IMR-90 (cell line): ENCODE data around the gene FBLN7. TPM values are rescaled to one million over a fixed set of nuclear protein-coding genes. Genes with fewer than 3 reads are reported as not detected.

Experiments
- ATAC-seq: fragments of 200-7000 bp; cut with Tn5 transposase; 2 replicates; pipeline ENCODE4 v1.9.1; 2020; ENCODE audit warnings: low read depth, mild to moderate bottlenecking, moderate library complexity
- BruUV-seq: library from RNA; stranded (reverse); fragments of 400-500 nt; replicated peaks from 2 replicates; lab custom pipeline; 2021; lab: Mats Ljungman, UMichigan
- CTCF ChIA-PET: fragments of 300-600 bp; formaldehyde crosslinking; extraction: SDS; loops from one replicate; lab custom pipeline; 2021; ENCODE audit warnings: antibody characterized with exemption; lab: Yijun Ruan, JAX
- POLR2A ChIA-PET: fragments of 300-600 bp; sonication (Branson Sonifier 250); formaldehyde crosslinking; loops from one replicate; lab custom pipeline; 2022; ENCODE audit warnings: antibody characterized with exemption; ENCODE audit not compliant: unreplicated experiment; lab: Charles Lee
- DNase-seq: peaks from one replicate; pipeline ENCODE4 v3.0.0; 2013
- H2AFZ ChIP-seq: replicated peaks from 2 replicates; pipeline ENCODE3; 2013; ENCODE audit warnings: low read length, mild to moderate bottlenecking; ENCODE audit not compliant: poor library complexity
- H2AK5ac ChIP-seq: 2 replicates; pipeline ENCODE4 v1.6.1; 2013; ENCODE audit warnings: low read depth, low read length, inconsistent platforms
- H2AK9ac ChIP-seq: replicated peaks from 2 replicates; pipeline ENCODE3; 2013; ENCODE audit warnings: mild to moderate bottlenecking, low read depth, low read length, moderate library complexity; ENCODE audit not compliant: poor library complexity
- H2BK120ac ChIP-seq: 2 replicates; pipeline ENCODE4 v1.6.1; 2013; ENCODE audit warnings: low read depth, low read length, inconsistent platforms
- H2BK15ac ChIP-seq: 3 replicates; pipeline ENCODE4 v1.6.1; 2013; ENCODE audit warnings: low read depth, low read length, inconsistent platforms
- H2BK20ac ChIP-seq: 2 replicates; pipeline ENCODE4 v1.6.1; 2013; ENCODE audit warnings: low read depth, mild to moderate bottlenecking, inconsistent platforms, low read length, moderate library complexity
- H2BK5ac ChIP-seq: 2 replicates; pipeline ENCODE4 v1.6.1; 2013; ENCODE audit warnings: mild to moderate bottlenecking, low read depth, low read length, inconsistent platforms; ENCODE audit not compliant: poor library complexity, severe bottlenecking
- H3K14ac ChIP-seq: replicated peaks from 2 replicates; pipeline ENCODE4 v1.6.1; 2013; ENCODE audit warnings: low read depth, low read length, inconsistent platforms
- H3K18ac ChIP-seq: 2 replicates; pipeline ENCODE4 v1.6.1; 2013; ENCODE audit warnings: low read depth, low read length, control low read depth
- H3K23ac ChIP-seq: 2 replicates; pipeline ENCODE4 v1.6.1; 2013; ENCODE audit warnings: low read depth, low read length, inconsistent platforms
- H3K27ac ChIP-seq: 2 replicates; pipeline ENCODE4 v1.5.1; 2013; ENCODE audit warnings: mild to moderate bottlenecking, control low read depth, low read length; ENCODE audit not compliant: insufficient read depth
- H3K27me3 ChIP-seq: 2 replicates; pipeline ENCODE4 v1.6.1; 2013; ENCODE audit warnings: low read length; ENCODE audit not compliant: control insufficient read depth, insufficient read depth
- H3K36me3 ChIP-seq: 2 replicates; pipeline ENCODE4 v1.6.1; 2013; ENCODE audit warnings: low read length, mixed read lengths; ENCODE audit not compliant: control insufficient read depth, insufficient read depth
- H3K4ac ChIP-seq: 2 replicates; pipeline ENCODE4 v1.6.1; 2013; ENCODE audit warnings: low read depth, low read length, inconsistent platforms
- H3K4me1 ChIP-seq: 2 replicates; pipeline ENCODE4 v1.6.1; 2013; ENCODE audit warnings: low read length, mixed read lengths; ENCODE audit not compliant: control insufficient read depth, insufficient read depth
- H3K4me2 ChIP-seq: 2 replicates; pipeline ENCODE4 v1.6.1; 2013; ENCODE audit warnings: low read depth, mild to moderate bottlenecking, control low read depth, low read length, moderate library complexity
- H3K4me3 ChIP-seq: 2 replicates; pipeline ENCODE4 v1.5.1; 2013; ENCODE audit warnings: low read depth, mild to moderate bottlenecking, control low read depth, low read length, moderate library complexity; ENCODE audit not compliant: insufficient read depth
- H3K56ac ChIP-seq: 2 replicates; pipeline ENCODE4 v1.6.1; 2013; ENCODE audit warnings: low read length, inconsistent platforms; ENCODE audit not compliant: insufficient read depth; ENCODE audit errors: extremely low read depth
- H3K79me1 ChIP-seq, 2 experiments: 2 replicates each; pipeline ENCODE4 v1.6.1; 2013; ENCODE audit warnings: low read length in 2 of 2, inconsistent platforms in 1 of 2, low read depth in 1 of 2
- H3K9ac ChIP-seq: 2 replicates; pipeline ENCODE4 v1.6.1; 2013; ENCODE audit warnings: low read depth, low read length, control low read depth
- H3K9me1 ChIP-seq: 2 replicates; pipeline ENCODE4 v1.6.1; 2013; ENCODE audit warnings: low read length, inconsistent platforms; ENCODE audit not compliant: insufficient read depth
- H3K9me3 ChIP-seq: 2 replicates; pipeline ENCODE4 v1.6.1; 2013; ENCODE audit warnings: low read length; ENCODE audit not compliant: control insufficient read depth, insufficient read depth
- H4K20me1 ChIP-seq: 2 replicates; pipeline ENCODE4 v1.6.1; 2013; ENCODE audit warnings: low read length, inconsistent platforms; ENCODE audit not compliant: insufficient read depth
- H4K5ac ChIP-seq: 2 replicates; pipeline ENCODE4 v1.6.1; 2013; ENCODE audit warnings: mild to moderate bottlenecking, low read depth, low read length, control low read depth
- H4K8ac ChIP-seq, 2 experiments: 2 replicates each; pipeline ENCODE4 v1.6.1; 2013; ENCODE audit warnings: low read depth in 2 of 2, low read length in 2 of 2, control low read depth in 1 of 2, inconsistent platforms in 1 of 2
- H4K91ac ChIP-seq: 2 replicates; pipeline ENCODE4 v1.6.1; 2013; ENCODE audit warnings: low read depth, low read length, inconsistent platforms; ENCODE audit not compliant: insufficient read depth
- BHLHE40 ChIP-seq: fragments of 150-350 bp; IDR thresholded peaks from 2 replicates; pipeline ENCODE4 v1.6.1; 2016; ENCODE audit warnings: mild to moderate bottlenecking, low read depth, low read length
- CEBPB ChIP-seq: IDR thresholded peaks from 2 replicates; pipeline ENCODE4 v1.6.1; 2012; ENCODE audit warnings: low read depth, low read length, improper control_type of control experiment
- CHD1 ChIP-seq: IDR thresholded peaks from 2 replicates; pipeline ENCODE4 v1.6.1; 2012; ENCODE audit warnings: low read depth, low read length, improper control_type of control experiment
- CTCF ChIP-seq: conservative IDR thresholded peaks from 2 replicates; pipeline ENCODE4 v1.5.1; 2012; ENCODE audit warnings: mild to moderate bottlenecking, low read depth, low read length, improper control_type of control experiment
- FOS ChIP-seq: fragments of 150-350 bp; IDR thresholded peaks from 2 replicates; pipeline ENCODE4 v1.6.1; 2016; ENCODE audit warnings: low read depth, low read length
- MAFK ChIP-seq: IDR thresholded peaks from 2 replicates; pipeline ENCODE4 v1.6.1; 2012; ENCODE audit warnings: low read depth, low read length, improper control_type of control experiment
- MAZ ChIP-seq: IDR thresholded peaks from 2 replicates; pipeline ENCODE4 v1.6.1; 2012; ENCODE audit warnings: low read depth, mild to moderate bottlenecking, low read length, improper control_type of control experiment, moderate library complexity, borderline replicate concordance
- MXI1 ChIP-seq: IDR thresholded peaks from 2 replicates; pipeline ENCODE4 v1.6.1; 2012; ENCODE audit warnings: low read depth, mild to moderate bottlenecking, low read length, moderate library complexity, borderline replicate concordance
- NFE2L2 ChIP-seq: fragments of 150-350 bp; IDR thresholded peaks from 2 replicates; pipeline ENCODE4 v1.6.1; 2016; ENCODE audit warnings: low read depth, mild to moderate bottlenecking, low read length
- POLR2A ChIP-seq: IDR thresholded peaks from 2 replicates; pipeline ENCODE4 v1.6.1; 2012; ENCODE audit warnings: mild to moderate bottlenecking, low read depth, low read length
- RAD21 ChIP-seq: IDR thresholded peaks from 2 replicates; pipeline ENCODE4 v1.6.1; 2012; ENCODE audit warnings: low read length, improper control_type of control experiment
- RCOR1 ChIP-seq: IDR thresholded peaks from 2 replicates; pipeline ENCODE4 v1.6.1; 2012; ENCODE audit warnings: mild to moderate bottlenecking, low read length, improper control_type of control experiment; ENCODE audit not compliant: insufficient replicate concordance
- RFX5 ChIP-seq: IDR thresholded peaks from 2 replicates; pipeline ENCODE4 v1.8.0; 2012; ENCODE audit warnings: low read depth, mild to moderate bottlenecking, low read length, moderate library complexity
- SMC3 ChIP-seq: fragments of 150-350 bp; IDR thresholded peaks from 2 replicates; pipeline ENCODE4 v1.6.1; 2016; ENCODE audit warnings: low read depth, mild to moderate bottlenecking, antibody characterized with exemption, low read length, moderate library complexity
- USF2 ChIP-seq: fragments of 150-350 bp; IDR thresholded peaks from 2 replicates; pipeline ENCODE4 v1.6.1; 2017; ENCODE audit warnings: mild to moderate bottlenecking, antibody characterized with exemption, low read length, low read depth
- WGBS, 2 experiments: methylation state at CpG; one replicate each; pipeline versions ENCODE4 v1.1.5 to v1.1.7; 2013; ENCODE audit warnings: missing lambda C conversion rate in 2 of 2; ENCODE audit not compliant: insufficient read length in 1 of 2; ENCODE audit errors: extremely low coverage in 2 of 2; 5-methylcytosine and 5-hydroxymethylcytosine counted together
- dilution Hi-C: fragments of 300-500 bp; cut with HindIII; formaldehyde crosslinking; loops from one replicate; pipeline ENCODE4 v1.14.3; 2018; ENCODE audit warnings: low sequenced_read_pairs; ENCODE audit not compliant: unreplicated experiment
- in situ Hi-C: fragments of 300-500 bp; cut with MboI; formaldehyde crosslinking; loops from 3 replicates; pipeline ENCODE4 v1.14.3; 2019; ENCODE audit warnings: low sequenced_read_pairs, inconsistent platforms, mixed read lengths
- intact Hi-C: fragments of 100-400 bp; cut with micrococcal nuclease; formaldehyde crosslinking; loops from 2 replicates; pipeline ENCODE4 v1.10.0; 2022
- polyA plus RNA-seq, 3 experiments: library from polyadenylated mRNA; depleted of rRNA; stranded (reverse); fragments of >200 nt; gene quantifications; 2 replicates each; pipeline ENCODE4 v1.2.3, GENCODE V29; 2012; ENCODE audit warnings: low replicate concordance in 1 of 3
- total RNA-seq: library from RNA; depleted of rRNA; stranded (reverse); fragments of >200 nt; gene quantifications from 2 replicates; pipeline ENCODE4 v1.2.3, GENCODE V29; 2012
- TF ChIP-seq, protein P1 (sequence below): fragments of 150-350 bp; IDR thresholded peaks from 2 replicates; pipeline ENCODE4 v1.6.1; 2016; ENCODE audit warnings: low read depth, mild to moderate bottlenecking, low read length, moderate library complexity, borderline replicate concordance

FBLN7 gene
- total and polyA plus RNA-seq, 2 of the 4 experiments (the other 2 are of a cell fraction) = 0.18 to 1.2 TPM

DNA sequence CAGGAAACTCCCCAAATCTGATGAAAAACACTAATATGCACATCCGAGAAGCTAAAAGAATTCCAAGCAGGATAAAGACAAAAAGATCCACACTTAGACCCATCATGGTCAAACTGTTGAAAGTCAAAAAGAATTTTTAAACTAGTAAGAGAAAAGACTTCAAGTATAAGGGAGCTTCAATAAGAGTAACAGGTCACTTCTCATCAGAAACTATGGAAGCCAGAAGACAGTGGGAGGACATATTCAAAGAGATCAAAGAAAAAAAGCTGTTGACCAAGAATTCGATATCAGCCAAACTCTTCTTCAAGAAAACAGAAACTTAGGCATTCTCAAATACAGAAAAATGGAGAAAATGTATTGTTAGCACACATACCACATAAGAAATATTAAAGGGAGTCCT lies 66.2 kb downstream of the FBLN7 start:
- Histone ChIP-seq H3K9me1 (no peaks in the 10 kb centered on the region), H3K18ac (no peak overlapping the region), H4K20me1 (no peaks in the 10 kb centered on the region), H3K9ac (no peak overlapping the region), H3K9me3 (peaks cover 2% of the 10 kb centered on the region; the same call in 1 of the 2 replicates), H3K56ac (no peak overlapping the region), H4K8ac (no peak overlapping the region), H3K36me3 (no peaks in the 10 kb centered on the region), H3K23ac (no peak overlapping the region), H3K4me1 (no peaks in the 10 kb centered on the region), H2BK120ac (no peak overlapping the region), H3K27ac (no peak overlapping the region), H2BK20ac (no peak overlapping the region), H2AK5ac (no peak overlapping the region), H2AFZ (no peak overlapping the region), H3K4me3 (no peak overlapping the region), H2BK5ac (no peak overlapping the region), H3K27me3 (peaks cover 3% of the 10 kb centered on the region), H2BK15ac (no peak overlapping the region), H4K91ac (no peak overlapping the region), H3K4me2 (no peak overlapping the region), H3K14ac (no peak overlapping the region), H3K79me1 (no peaks in the 10 kb centered on the region), H3K4ac (no peak overlapping the region), H4K5ac (no peak overlapping the region), H2AK9ac (no peak overlapping the region)
- CTCF ChIA-PET = no interaction called here
- WGBS, 2 experiments = no CpG with 5 or more reads among the region's 2 CpGs
- POLR2A ChIA-PET = no interaction called here
- no TSS peak for BruUV-seq
- dilution Hi-C loops = no loop called here
- in situ Hi-C loops = no loop called here
- peak; percentile 16 for DNase-seq
- TF ChIP-seq CHD1 = no peak
- TF ChIP-seq CTCF = no peak
- TF ChIP-seq CEBPB = no peak
- no peak for TF ChIP-seq MAZ
- TF ChIP-seq RAD21 = no peak
- TF ChIP-seq, protein P1, sequence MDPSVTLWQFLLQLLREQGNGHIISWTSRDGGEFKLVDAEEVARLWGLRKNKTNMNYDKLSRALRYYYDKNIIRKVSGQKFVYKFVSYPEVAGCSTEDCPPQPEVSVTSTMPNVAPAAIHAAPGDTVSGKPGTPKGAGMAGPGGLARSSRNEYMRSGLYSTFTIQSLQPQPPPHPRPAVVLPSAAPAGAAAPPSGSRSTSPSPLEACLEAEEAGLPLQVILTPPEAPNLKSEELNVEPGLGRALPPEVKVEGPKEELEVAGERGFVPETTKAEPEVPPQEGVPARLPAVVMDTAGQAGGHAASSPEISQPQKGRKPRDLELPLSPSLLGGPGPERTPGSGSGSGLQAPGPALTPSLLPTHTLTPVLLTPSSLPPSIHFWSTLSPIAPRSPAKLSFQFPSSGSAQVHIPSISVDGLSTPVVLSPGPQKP = no peak
- no peak for TF ChIP-seq SMC3
- TF ChIP-seq BHLHE40 = no peak
- no peak for TF ChIP-seq POLR2A
- TF ChIP-seq USF2 = no peak
- no peak for TF ChIP-seq FOS
- TF ChIP-seq MXI1 = no peak
- no peak for TF ChIP-seq MAFK
- no peak for TF ChIP-seq RFX5
- no peak for TF ChIP-seq RCOR1
- TF ChIP-seq NFE2L2 = no peak
- intact Hi-C loops = no loop called here
- ATAC-seq = no peak
